ENCODE data around the gene AUTS2.

DNA sequence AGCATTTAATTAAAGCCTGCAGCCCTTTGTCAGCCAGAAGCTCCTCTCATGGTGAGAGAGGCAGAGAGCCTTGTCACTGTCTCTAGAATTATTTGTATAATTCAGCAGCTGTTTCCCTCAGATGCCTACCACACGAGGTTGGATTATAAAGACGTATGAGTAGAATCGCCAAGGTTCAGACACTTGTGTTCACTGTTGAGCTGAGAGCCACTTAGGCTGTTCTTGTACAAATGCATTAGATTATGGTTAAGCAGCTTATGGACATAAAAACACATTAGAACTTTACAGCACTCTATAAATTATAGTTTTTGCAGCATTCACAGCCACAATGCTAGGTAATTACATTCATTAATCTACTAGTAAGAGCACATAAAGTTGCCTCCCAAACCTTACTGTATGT lies 282.6 kb downstream of the AUTS2 start:
- no peak for TF ChIP-seq EZH2phosphoT487 (IDR thresholded peaks at IDR 0.05; ENCODE audit: insufficient read depth, low read depth)
- TF ChIP-seq EZH2 (IDR thresholded peaks at IDR 0.05; ENCODE audit: insufficient read depth, poor library complexity, severe bottlenecking), result no peak

All from GM23248 (cell line).